HCT116 (cell line): ENCODE measurements around the gene C3orf22.
"Not testable (repeated sequence)": the region's sequence is repeated elsewhere in the genome, so short reads cannot be mapped to it uniquely, and the experiment has no call there.

Source experiments
- CTCF ChIP-seq, 3 experiments: fragments of 200-600 bp in 1 of 3; sonication (generic) in 1 of 3; IDR thresholded peaks in 2 of 3; conservative IDR thresholded peaks in 1 of 3; 2 replicates each; pipeline ENCODE4 v1.5.1; 2012 to 2017; ENCODE audit warnings: low read depth in 2 of 3, low read length in 2 of 3, antibody characterized with exemption in 1 of 3, borderline replicate concordance in 1 of 3, control low read depth in 1 of 3, mild to moderate bottlenecking in 1 of 3, mixed read lengths in 1 of 3, mixed run types in 1 of 3, moderate library complexity in 1 of 3; ENCODE audit not compliant: insufficient read depth in 1 of 3
- MAX ChIP-seq: IDR thresholded peaks from 2 replicates; pipeline ENCODE4 v1.6.1; 2012

- TF ChIP-seq CTCF (IDR thresholded peaks at IDR 0.05 in 2 of 3, conservative IDR thresholded peaks at IDR 0.05 in 1 of 3; ENCODE audit: borderline replicate concordance in 1 of 3, insufficient read depth in 1 of 3, low read depth in 2 of 3, low read length in 2 of 3); MAX: not testable (repeated sequence)
Measured at GRCh38 chr3:126534716-126535115, 24.0 kb downstream of the C3orf22 start.
